Ascending aorta (tissue), 2 donors: ENCODE data around the gene PRKAG3. TPM values are rescaled to one million over a fixed set of nuclear protein-coding genes. Genes with fewer than 3 reads are reported as not detected.
"Not testable (repeated sequence)": the region's sequence is repeated elsewhere in the genome, so short reads cannot be mapped to it uniquely, and the experiment has no call there.

ENCODE experiments used
- DNase-seq, 2 donors: peaks; one replicate each; pipeline ENCODE4 v3.0.0-alpha.2; 2019; ENCODE audit warnings: low spot score in 2 of 2
- H3K27ac ChIP-seq, 2 donors: fragments of 200-600 bp; sonication (generic); one replicate each; pipeline ENCODE4 v1.5.1; 2016 to 2017; ENCODE audit warnings: mild to moderate bottlenecking in 1 of 2
- H3K27me3 ChIP-seq: fragments of 200-600 bp; sonication (generic); one replicate; pipeline ENCODE4 v1.5.1; 2017
- H3K36me3 ChIP-seq, 2 donors: fragments of 200-600 bp; sonication (generic); one replicate each; pipeline ENCODE4 v1.5.1; 2016
- H3K4me1 ChIP-seq, 2 donors: fragments of 200-600 bp; sonication (generic); one replicate each; pipeline ENCODE4 v1.5.1; 2016 to 2017; ENCODE audit warnings: mild to moderate bottlenecking in 1 of 2
- H3K4me3 ChIP-seq, 2 donors: fragments of 200-600 bp; sonication (generic); one replicate each; pipeline ENCODE4 v1.5.1; 2016 to 2017; ENCODE audit warnings: mild to moderate bottlenecking in 1 of 2
- H3K9me3 ChIP-seq, 2 donors: fragments of 200-600 bp; sonication (generic); one replicate each; pipeline ENCODE4 v1.5.1; 2016
- intact Hi-C: fragments of 100-400 bp; cut with DNase I; formaldehyde crosslinking; loops from one replicate; pipeline ENCODE4 v1.15.1; 2023
- total RNA-seq: library from RNA; depleted of rRNA; stranded (reverse); fragments of >200 nt; gene quantifications from one replicate; pipeline ENCODE4 v1.1.0, GENCODE V29; 2016
- TF ChIP-seq, protein P1 (sequence below), 3 experiments: fragments of 200-600 bp in 2 of 3; fragments of 450-650 bp in 1 of 3; sonication (generic) in 2 of 3; IDR thresholded peaks; one replicate each; pipeline ENCODE4 v1.5.1; 2016 to 2019; ENCODE audit warnings: antibody characterized with exemption in 3 of 3, mild to moderate bottlenecking in 1 of 3, moderate library complexity in 1 of 3

PRKAG3 gene
- total RNA-seq, 1 donor from 2014 or later, result not detected

DNA sequence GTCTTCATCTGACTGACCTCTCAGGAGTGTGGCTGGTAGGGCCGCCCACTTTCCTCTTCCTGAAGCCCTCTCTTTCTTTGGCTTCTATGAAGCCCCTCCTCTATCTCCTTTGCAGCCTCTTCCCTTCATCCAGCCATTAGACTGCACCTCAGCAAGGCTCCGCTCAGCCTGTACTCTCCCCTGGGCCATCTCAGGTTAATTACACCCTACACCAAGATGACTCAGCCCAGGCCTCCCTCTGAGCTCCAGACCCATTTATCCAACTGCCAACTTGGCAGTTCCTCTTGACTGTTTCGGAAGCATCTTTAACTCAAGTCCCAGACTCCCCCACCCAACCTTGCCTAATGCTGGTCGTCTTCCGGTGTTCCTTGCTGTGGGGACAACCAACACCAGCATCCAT lies 22.2 kb upstream of the PRKAG3 start:
- no peaks in the 10 kb centered on the region for H3K9me3 ChIP-seq
- intact Hi-C loops, result no loop called here
- no peak overlapping the region for H3K4me3 ChIP-seq
- no peaks in the 10 kb centered on the region for H3K4me1 ChIP-seq
- H3K27ac ChIP-seq, result no peak overlapping the region
- TF ChIP-seq, protein P1, sequence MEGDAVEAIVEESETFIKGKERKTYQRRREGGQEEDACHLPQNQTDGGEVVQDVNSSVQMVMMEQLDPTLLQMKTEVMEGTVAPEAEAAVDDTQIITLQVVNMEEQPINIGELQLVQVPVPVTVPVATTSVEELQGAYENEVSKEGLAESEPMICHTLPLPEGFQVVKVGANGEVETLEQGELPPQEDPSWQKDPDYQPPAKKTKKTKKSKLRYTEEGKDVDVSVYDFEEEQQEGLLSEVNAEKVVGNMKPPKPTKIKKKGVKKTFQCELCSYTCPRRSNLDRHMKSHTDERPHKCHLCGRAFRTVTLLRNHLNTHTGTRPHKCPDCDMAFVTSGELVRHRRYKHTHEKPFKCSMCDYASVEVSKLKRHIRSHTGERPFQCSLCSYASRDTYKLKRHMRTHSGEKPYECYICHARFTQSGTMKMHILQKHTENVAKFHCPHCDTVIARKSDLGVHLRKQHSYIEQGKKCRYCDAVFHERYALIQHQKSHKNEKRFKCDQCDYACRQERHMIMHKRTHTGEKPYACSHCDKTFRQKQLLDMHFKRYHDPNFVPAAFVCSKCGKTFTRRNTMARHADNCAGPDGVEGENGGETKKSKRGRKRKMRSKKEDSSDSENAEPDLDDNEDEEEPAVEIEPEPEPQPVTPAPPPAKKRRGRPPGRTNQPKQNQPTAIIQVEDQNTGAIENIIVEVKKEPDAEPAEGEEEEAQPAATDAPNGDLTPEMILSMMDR (IDR thresholded peaks at IDR 0.05), result no peak
- no peaks in the 10 kb centered on the region for H3K27me3 ChIP-seq
- DNase-seq, result no peak
- H3K36me3 ChIP-seq, result no peaks in the 10 kb centered on the region

GRCh38 chr2:218852911-218853667 lies 21.5 kb upstream of the PRKAG3 start:
- H3K27me3 ChIP-seq, result no peaks in the 10 kb centered on the region
- no peaks in the 10 kb centered on the region for H3K36me3 ChIP-seq
- TF ChIP-seq, protein P1 (IDR thresholded peaks at IDR 0.05), result peak; percentile 65 to 74 (median 66)
- H3K4me3 ChIP-seq, result no peak overlapping the region
- no peaks in the 10 kb centered on the region for H3K4me1 ChIP-seq
- no peak overlapping the region for H3K27ac ChIP-seq
- intact Hi-C loops, result no loop called here
- no peaks in the 10 kb centered on the region for H3K9me3 ChIP-seq
- DNase-seq, result peak in 1 of 2 donors; percentile 78

DNA sequence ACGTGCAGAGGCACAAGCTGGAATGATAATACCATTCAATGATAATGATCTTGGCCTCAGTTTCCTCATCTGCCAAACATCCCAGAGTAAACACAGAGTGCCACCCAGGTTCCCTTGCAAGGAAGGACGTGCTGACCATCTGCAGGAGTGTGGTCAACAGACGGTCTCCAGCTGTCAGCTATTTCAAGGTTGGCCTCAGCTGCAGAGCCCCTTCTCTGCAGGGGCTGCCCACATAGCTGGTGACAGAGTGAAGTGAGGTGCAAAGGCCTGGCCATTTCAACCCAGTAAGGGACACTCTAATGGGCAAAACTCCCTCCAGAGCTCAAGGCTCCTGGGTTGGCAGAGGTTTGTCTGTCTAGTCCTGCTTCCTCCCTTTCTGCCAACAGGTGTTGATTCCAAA lies 19.7 kb upstream of the PRKAG3 start:
- no peaks in the 10 kb centered on the region for H3K9me3 ChIP-seq
- no peaks in the 10 kb centered on the region for H3K27me3 ChIP-seq
- no peaks in the 10 kb centered on the region for H3K36me3 ChIP-seq
- H3K4me1 ChIP-seq, result no peaks in the 10 kb centered on the region
- H3K4me3 ChIP-seq, result no peak overlapping the region
- intact Hi-C loops, result no loop called here
- H3K27ac ChIP-seq, result no peak overlapping the region
- DNase-seq, result no peak
- TF ChIP-seq, protein P1 (IDR thresholded peaks at IDR 0.05), result no peak

DNA sequence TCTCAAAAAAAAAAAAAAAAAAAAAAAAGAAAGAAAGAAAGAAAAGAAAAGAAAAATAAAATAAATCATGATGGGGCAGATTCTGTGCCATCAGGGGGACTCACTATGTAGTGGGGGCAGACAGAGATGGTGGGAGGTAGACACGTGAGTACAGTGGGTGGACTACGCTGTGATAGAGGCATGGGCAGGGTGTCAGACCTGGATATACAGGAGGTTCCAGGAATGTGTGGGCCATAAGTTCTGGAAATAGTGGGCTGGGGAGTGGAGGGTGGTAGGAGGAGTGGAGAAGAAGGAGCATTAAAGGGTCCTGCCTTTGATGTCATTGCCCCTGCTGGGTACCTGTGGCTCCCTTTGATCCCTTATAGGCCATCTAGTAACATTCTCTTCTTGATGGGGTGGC lies 19.2 kb upstream of the PRKAG3 start:
- Histone ChIP-seq H3K27ac (no peak overlapping the region), H3K36me3 (no peaks in the 10 kb centered on the region), H3K4me3 (no peak overlapping the region), H3K9me3 (no peaks in the 10 kb centered on the region), H3K27me3 (no peaks in the 10 kb centered on the region), H3K4me1 (no peaks in the 10 kb centered on the region)
- intact Hi-C loops, result no loop called here
- TF ChIP-seq, protein P1 (IDR thresholded peaks at IDR 0.05), result no peak
- DNase-seq, result peak in 1 of 2 donors; percentile 38

DNA sequence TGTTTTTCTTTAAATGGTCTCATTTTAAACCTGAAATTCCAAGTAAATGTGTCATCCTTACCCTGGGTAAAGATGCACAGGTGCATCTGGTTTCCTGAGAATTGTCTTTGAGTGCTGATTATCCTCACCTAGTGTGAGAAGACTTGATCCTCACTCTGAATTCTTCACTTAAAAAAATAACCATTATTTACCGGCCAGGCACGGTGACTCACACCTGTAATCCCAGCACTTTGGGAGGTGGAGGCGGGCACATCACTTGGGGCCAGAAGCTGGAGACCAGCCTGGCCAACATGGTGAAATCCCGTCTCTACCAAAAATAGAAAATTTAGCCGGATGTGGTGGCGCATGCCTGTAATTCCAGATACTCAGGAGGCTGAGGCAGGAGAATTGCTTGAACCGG lies 18.1 kb upstream of the PRKAG3 start:
- H3K4me3 ChIP-seq, result no peak overlapping the region
- DNase-seq, result peak in 1 of 2 donors; percentile 41
- no peak overlapping the region for H3K27ac ChIP-seq
- H3K4me1 ChIP-seq, result no peaks in the 10 kb centered on the region
- no peaks in the 10 kb centered on the region for H3K36me3 ChIP-seq
- H3K27me3 ChIP-seq, result no peaks in the 10 kb centered on the region
- TF ChIP-seq, protein P1 (IDR thresholded peaks at IDR 0.05), result no peak
- intact Hi-C loops, result loop anchor here (5.0 kb wide), 1 partner anchor 42 kb away; no protein-coding TSS in a partner anchor
- H3K9me3 ChIP-seq, result no peaks in the 10 kb centered on the region

- H3K4me3 ChIP-seq, H3K4me1 ChIP-seq, H3K9me3 ChIP-seq, H3K36me3 ChIP-seq, H3K27me3 ChIP-seq, H3K27ac ChIP-seq: not testable (repeated sequence)
- intact Hi-C loops, result loop anchor here (1.0 to 5.0 kb wide), 4 partner anchors 40 to 137 kb away; partner anchors contain the start of genes CYP27A1 and TTLL4
- DNase-seq, result peak in 1 of 2 donors; percentile 25
Measured at GRCh38 chr2:218846963-218847362, 15.4 kb upstream of the PRKAG3 start.

- H3K27me3 ChIP-seq, H3K36me3 ChIP-seq, intact Hi-C loops, DNase-seq, H3K27ac ChIP-seq, H3K4me3 ChIP-seq, H3K4me1 ChIP-seq, H3K9me3 ChIP-seq: not testable (repeated sequence)
Measured at GRCh38 chr2:218844334-218844733, 12.7 kb upstream of the PRKAG3 start.
